ENCODE results near the gene WHRN.

DNA sequence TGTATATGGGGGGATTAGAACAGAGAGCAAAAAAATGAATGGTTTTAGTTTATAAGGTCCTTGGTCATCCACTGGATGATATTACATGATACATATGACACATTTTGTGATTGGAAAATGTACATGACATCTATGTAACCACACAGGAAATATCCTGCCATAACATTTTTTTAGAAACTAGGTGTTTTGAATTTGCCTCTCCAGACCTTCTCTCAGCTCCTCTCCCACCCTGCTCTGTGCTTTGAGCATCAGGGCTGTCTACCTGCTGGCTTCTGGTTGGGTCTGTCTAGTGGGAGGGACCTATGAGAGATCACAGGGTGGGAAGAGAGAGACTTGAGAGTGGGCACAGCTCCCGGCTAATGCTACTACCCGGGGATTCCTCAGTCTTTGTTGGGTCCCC is 141.8 kb downstream of the WHRN start:
- TF ChIP-seq EZH2 (IDR thresholded peaks at IDR 0.05; ENCODE audit: low read depth, unreplicated experiment) (no peak), EZH2phosphoT487 (IDR thresholded peaks at IDR 0.05; ENCODE audit: unreplicated experiment) (no peak), POLR2AphosphoS5 (IDR thresholded peaks at IDR 0.05; ENCODE audit: low read depth) (no peak), JUNB (IDR thresholded peaks at IDR 0.05; ENCODE audit: unreplicated experiment) (no peak), NANOG (IDR thresholded peaks at IDR 0.05; ENCODE audit: borderline replicate concordance) (no peak), CREB1 (CRISPR knock-in tag; IDR thresholded peaks at IDR 0.05; ENCODE audit: low read depth) (no peak), STAT1 (IDR thresholded peaks at IDR 0.05; ENCODE audit: unreplicated experiment) (no peak)
- TF ChIP-seq, protein P1, sequence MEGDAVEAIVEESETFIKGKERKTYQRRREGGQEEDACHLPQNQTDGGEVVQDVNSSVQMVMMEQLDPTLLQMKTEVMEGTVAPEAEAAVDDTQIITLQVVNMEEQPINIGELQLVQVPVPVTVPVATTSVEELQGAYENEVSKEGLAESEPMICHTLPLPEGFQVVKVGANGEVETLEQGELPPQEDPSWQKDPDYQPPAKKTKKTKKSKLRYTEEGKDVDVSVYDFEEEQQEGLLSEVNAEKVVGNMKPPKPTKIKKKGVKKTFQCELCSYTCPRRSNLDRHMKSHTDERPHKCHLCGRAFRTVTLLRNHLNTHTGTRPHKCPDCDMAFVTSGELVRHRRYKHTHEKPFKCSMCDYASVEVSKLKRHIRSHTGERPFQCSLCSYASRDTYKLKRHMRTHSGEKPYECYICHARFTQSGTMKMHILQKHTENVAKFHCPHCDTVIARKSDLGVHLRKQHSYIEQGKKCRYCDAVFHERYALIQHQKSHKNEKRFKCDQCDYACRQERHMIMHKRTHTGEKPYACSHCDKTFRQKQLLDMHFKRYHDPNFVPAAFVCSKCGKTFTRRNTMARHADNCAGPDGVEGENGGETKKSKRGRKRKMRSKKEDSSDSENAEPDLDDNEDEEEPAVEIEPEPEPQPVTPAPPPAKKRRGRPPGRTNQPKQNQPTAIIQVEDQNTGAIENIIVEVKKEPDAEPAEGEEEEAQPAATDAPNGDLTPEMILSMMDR (conservative IDR thresholded peaks at IDR 0.05; ENCODE audit: low read depth in 2 of 2): no peak
- TF ChIP-seq, protein P2, sequence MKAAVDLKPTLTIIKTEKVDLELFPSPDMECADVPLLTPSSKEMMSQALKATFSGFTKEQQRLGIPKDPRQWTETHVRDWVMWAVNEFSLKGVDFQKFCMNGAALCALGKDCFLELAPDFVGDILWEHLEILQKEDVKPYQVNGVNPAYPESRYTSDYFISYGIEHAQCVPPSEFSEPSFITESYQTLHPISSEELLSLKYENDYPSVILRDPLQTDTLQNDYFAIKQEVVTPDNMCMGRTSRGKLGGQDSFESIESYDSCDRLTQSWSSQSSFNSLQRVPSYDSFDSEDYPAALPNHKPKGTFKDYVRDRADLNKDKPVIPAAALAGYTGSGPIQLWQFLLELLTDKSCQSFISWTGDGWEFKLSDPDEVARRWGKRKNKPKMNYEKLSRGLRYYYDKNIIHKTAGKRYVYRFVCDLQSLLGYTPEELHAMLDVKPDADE (IDR thresholded peaks at IDR 0.05): no peak
- TF ChIP-seq, protein P3, sequence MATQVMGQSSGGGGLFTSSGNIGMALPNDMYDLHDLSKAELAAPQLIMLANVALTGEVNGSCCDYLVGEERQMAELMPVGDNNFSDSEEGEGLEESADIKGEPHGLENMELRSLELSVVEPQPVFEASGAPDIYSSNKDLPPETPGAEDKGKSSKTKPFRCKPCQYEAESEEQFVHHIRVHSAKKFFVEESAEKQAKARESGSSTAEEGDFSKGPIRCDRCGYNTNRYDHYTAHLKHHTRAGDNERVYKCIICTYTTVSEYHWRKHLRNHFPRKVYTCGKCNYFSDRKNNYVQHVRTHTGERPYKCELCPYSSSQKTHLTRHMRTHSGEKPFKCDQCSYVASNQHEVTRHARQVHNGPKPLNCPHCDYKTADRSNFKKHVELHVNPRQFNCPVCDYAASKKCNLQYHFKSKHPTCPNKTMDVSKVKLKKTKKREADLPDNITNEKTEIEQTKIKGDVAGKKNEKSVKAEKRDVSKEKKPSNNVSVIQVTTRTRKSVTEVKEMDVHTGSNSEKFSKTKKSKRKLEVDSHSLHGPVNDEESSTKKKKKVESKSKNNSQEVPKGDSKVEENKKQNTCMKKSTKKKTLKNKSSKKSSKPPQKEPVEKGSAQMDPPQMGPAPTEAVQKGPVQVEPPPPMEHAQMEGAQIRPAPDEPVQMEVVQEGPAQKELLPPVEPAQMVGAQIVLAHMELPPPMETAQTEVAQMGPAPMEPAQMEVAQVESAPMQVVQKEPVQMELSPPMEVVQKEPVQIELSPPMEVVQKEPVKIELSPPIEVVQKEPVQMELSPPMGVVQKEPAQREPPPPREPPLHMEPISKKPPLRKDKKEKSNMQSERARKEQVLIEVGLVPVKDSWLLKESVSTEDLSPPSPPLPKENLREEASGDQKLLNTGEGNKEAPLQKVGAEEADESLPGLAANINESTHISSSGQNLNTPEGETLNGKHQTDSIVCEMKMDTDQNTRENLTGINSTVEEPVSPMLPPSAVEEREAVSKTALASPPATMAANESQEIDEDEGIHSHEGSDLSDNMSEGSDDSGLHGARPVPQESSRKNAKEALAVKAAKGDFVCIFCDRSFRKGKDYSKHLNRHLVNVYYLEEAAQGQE (IDR thresholded peaks at IDR 0.05; ENCODE audit: unreplicated experiment): no peak
- TF ChIP-seq, protein P4, sequence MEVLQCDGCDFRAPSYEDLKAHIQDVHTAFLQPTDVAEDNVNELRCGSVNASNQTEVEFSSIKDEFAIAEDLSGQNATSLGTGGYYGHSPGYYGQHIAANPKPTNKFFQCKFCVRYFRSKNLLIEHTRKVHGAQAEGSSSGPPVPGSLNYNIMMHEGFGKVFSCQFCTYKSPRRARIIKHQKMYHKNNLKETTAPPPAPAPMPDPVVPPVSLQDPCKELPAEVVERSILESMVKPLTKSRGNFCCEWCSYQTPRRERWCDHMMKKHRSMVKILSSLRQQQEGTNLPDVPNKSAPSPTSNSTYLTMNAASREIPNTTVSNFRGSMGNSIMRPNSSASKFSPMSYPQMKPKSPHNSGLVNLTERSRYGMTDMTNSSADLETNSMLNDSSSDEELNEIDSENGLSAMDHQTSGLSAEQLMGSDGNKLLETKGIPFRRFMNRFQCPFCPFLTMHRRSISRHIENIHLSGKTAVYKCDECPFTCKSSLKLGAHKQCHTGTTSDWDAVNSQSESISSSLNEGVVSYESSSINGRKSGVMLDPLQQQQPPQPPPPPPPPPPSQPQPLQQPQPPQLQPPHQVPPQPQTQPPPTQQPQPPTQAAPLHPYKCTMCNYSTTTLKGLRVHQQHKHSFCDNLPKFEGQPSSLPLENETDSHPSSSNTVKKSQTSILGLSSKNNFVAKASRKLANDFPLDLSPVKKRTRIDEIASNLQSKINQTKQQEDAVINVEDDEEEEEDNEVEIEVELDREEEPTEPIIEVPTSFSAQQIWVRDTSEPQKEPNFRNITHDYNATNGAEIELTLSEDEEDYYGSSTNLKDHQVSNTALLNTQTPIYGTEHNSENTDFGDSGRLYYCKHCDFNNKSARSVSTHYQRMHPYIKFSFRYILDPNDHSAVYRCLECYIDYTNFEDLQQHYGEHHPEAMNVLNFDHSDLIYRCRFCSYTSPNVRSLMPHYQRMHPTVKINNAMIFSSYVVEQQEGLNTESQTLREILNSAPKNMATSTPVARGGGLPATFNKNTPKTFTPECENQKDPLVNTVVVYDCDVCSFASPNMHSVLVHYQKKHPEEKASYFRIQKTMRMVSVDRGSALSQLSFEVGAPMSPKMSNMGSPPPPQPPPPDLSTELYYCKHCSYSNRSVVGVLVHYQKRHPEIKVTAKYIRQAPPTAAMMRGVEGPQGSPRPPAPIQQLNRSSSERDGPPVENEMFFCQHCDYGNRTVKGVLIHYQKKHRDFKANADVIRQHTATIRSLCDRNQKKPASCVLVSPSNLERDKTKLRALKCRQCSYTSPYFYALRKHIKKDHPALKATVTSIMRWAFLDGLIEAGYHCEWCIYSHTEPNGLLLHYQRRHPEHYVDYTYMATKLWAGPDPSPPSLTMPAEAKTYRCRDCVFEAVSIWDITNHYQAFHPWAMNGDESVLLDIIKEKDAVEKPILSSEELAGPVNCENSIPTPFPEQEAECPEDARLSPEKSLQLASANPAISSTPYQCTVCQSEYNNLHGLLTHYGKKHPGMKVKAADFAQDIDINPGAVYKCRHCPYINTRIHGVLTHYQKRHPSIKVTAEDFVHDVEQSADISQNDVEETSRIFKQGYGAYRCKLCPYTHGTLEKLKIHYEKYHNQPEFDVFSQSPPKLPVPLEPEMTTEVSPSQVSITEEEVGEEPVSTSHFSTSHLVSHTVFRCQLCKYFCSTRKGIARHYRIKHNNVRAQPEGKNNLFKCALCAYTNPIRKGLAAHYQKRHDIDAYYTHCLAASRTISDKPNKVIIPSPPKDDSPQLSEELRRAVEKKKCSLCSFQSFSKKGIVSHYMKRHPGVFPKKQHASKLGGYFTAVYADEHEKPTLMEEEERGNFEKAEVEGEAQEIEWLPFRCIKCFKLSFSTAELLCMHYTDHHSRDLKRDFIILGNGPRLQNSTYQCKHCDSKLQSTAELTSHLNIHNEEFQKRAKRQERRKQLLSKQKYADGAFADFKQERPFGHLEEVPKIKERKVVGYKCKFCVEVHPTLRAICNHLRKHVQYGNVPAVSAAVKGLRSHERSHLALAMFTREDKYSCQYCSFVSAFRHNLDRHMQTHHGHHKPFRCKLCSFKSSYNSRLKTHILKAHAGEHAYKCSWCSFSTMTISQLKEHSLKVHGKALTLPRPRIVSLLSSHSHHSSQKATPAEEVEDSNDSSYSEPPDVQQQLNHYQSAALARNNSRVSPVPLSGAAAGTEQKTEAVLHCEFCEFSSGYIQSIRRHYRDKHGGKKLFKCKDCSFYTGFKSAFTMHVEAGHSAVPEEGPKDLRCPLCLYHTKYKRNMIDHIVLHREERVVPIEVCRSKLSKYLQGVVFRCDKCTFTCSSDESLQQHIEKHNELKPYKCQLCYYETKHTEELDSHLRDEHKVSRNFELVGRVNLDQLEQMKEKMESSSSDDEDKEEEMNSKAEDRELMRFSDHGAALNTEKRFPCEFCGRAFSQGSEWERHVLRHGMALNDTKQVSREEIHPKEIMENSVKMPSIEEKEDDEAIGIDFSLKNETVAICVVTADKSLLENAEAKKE (CRISPR knock-in tag; IDR thresholded peaks at IDR 0.05): no peak

Data from GM23338 (cell line).